HepG2 (cell line): ENCODE data around the gene CTNNA1. TPM values are rescaled to one million over a fixed set of nuclear protein-coding genes. Genes with fewer than 3 reads are reported as not detected.

Source experiments
- ATAC-seq: fragments of 200-7000 bp; cut with Tn5 transposase; 3 replicates; pipeline ENCODE4 v1.9.1; 2020; ENCODE audit warnings: mild to moderate bottlenecking, moderate library complexity
- BruUV-seq: library from RNA; stranded (reverse); fragments of 400-500 nt; replicated peaks from 2 replicates; lab custom pipeline; 2021; lab: Mats Ljungman, UMichigan
- CTCF ChIA-PET: fragments of 300-600 bp; formaldehyde crosslinking; extraction: SDS; loops from one replicate; lab custom pipeline; 2021; ENCODE audit warnings: low total read pairs, inconsistent platforms, low intra/inter-chr PET ratio; lab: Yijun Ruan, JAX
- POLR2A ChIA-PET: fragments of 350-600 bp; sonication (Branson Sonifier 250); formaldehyde crosslinking; loops from one replicate; lab custom pipeline; 2020; ENCODE audit warnings: antibody characterized with exemption, inconsistent platforms; lab: Yijun Ruan, JAX
- DNase-seq: peaks from one replicate; pipeline ENCODE4 v3.0.0-alpha.2; 2015; ENCODE audit warnings: low spot score
- FAIRE-seq: peaks from 3 replicates; lab custom pipeline; 2011; peaks lifted over from hg19 to GRCh38; lab: Jason Lieb, UNC
- H2AFZ ChIP-seq: one replicate; pipeline ENCODE4 v1.6.1; 2011; ENCODE audit warnings: low read length, inconsistent platforms
- H3K27ac ChIP-seq: fragments of 300-600 bp; 3 replicates; pipeline ENCODE4 v1.8.0; 2011; ENCODE audit warnings: mixed run types, mild to moderate bottlenecking, mixed read lengths, low read length, inconsistent platforms; ENCODE audit not compliant: insufficient read depth; ENCODE audit errors: extremely low read length
- H3K27me3 ChIP-seq, 2 experiments: fragments of 200-600 bp in 1 of 2; 2 replicates in 1 of 2; 3 replicates in 1 of 2; pipeline versions ENCODE4 v1.6.0 to v1.8.0; 2011; ENCODE audit warnings: low read length in 2 of 2, mild to moderate bottlenecking in 2 of 2, moderate library complexity in 2 of 2, inconsistent platforms in 1 of 2; ENCODE audit not compliant: insufficient read depth in 2 of 2, control insufficient read depth in 1 of 2
- H3K36me3 ChIP-seq, 2 experiments: fragments of 200-600 bp in 1 of 2; replicated peaks in 1 of 2; 2 replicates in 1 of 2; 3 replicates in 1 of 2; pipeline versions ENCODE4 v1.5.1 to v1.8.0; 2011; ENCODE audit warnings: low read length in 2 of 2, inconsistent platforms in 1 of 2; ENCODE audit not compliant: insufficient read depth in 2 of 2, control insufficient read depth in 1 of 2
- H3K4me1 ChIP-seq: 2 replicates; pipeline ENCODE4 v1.5.1; 2012; ENCODE audit warnings: low read length, inconsistent platforms; ENCODE audit not compliant: insufficient read depth
- H3K4me2 ChIP-seq: 2 replicates; pipeline ENCODE4 v1.6.0; 2011; ENCODE audit warnings: low read depth, low read length, inconsistent platforms
- H3K4me3 ChIP-seq, 3 experiments: fragments of 200-600 bp in 1 of 3; sonication (generic), shearing (Covaris generic) in 1 of 3; replicated peaks in 1 of 3; 2 replicates each; pipeline ENCODE4 v1.5.1; 2011 to 2016; ENCODE audit warnings: low read length in 3 of 3, inconsistent platforms in 2 of 3, low read depth in 2 of 3, mild to moderate bottlenecking in 2 of 3, control low read depth in 1 of 3, mixed read lengths in 1 of 3; ENCODE audit not compliant: insufficient read depth in 1 of 3
- H3K79me2 ChIP-seq: one replicate; pipeline ENCODE4 v1.6.1; 2011; ENCODE audit warnings: low read length, inconsistent platforms; ENCODE audit not compliant: insufficient read depth
- H3K9ac ChIP-seq: 2 replicates; pipeline ENCODE4 v1.6.0; 2011; ENCODE audit warnings: mild to moderate bottlenecking, low read depth, low read length, inconsistent platforms; ENCODE audit not compliant: insufficient read depth
- H3K9me3 ChIP-seq: 2 replicates; pipeline ENCODE4 v1.5.1; 2012; ENCODE audit warnings: mild to moderate bottlenecking, low read length
- H4K20me1 ChIP-seq: 2 replicates; pipeline ENCODE4 v1.6.0; 2011; ENCODE audit warnings: inconsistent platforms, mild to moderate bottlenecking, low read length, moderate library complexity; ENCODE audit not compliant: insufficient read depth
- BRF2 ChIP-seq: sonication (generic); formaldehyde crosslinking; IDR thresholded peaks from 2 replicates; pipeline ENCODE4 v1.8.1; 2022; ENCODE audit warnings: mild to moderate bottlenecking, missing genetic modification reagents
- DR1 ChIP-seq: sonication (generic); formaldehyde crosslinking; IDR thresholded peaks from 2 replicates; pipeline ENCODE4 v1.8.0; 2021; ENCODE audit warnings: mild to moderate bottlenecking, missing genetic modification reagents, inconsistent platforms
- KDM3A ChIP-seq: IDR thresholded peaks from 2 replicates; pipeline ENCODE4 v1.6.1; 2018; ENCODE audit warnings: low read depth, missing compliant biosample characterization
- PAXIP1 ChIP-seq: sonication (generic); formaldehyde crosslinking; conservative IDR thresholded peaks from 2 replicates; pipeline ENCODE4 v1.4.0; 2020; ENCODE audit warnings: mild to moderate bottlenecking, missing genetic modification reagents, moderate library complexity
- PHF20 ChIP-seq: sonication (generic); formaldehyde crosslinking; IDR thresholded peaks from 2 replicates; pipeline ENCODE4 v1.5.0; 2020; ENCODE audit warnings: mild to moderate bottlenecking, missing genetic modification reagents
- POLR2G ChIP-seq: fragments of 200-400 bp; formaldehyde crosslinking; IDR thresholded peaks from 2 replicates; pipeline ENCODE4 v1.6.1; 2018; ENCODE audit warnings: mild to moderate bottlenecking, low read depth, low read length, moderate library complexity
- RAD51 ChIP-seq: fragments of 450-650 bp; IDR thresholded peaks from 2 replicates; pipeline ENCODE4 v1.6.1; 2016; ENCODE audit warnings: borderline replicate concordance
- SIN3B ChIP-seq: fragments of 150-350 bp; IDR thresholded peaks from 2 replicates; pipeline ENCODE4 v1.6.1; 2014; ENCODE audit warnings: low read length
- SOX13 ChIP-seq, 3 experiments: fragments of 450-650 bp in 1 of 3; sonication (generic) in 1 of 3; formaldehyde crosslinking in 1 of 3; IDR thresholded peaks in 2 of 3; conservative IDR thresholded peaks in 1 of 3; 2 replicates each; pipeline versions ENCODE4 v1.5.0 to v1.6.1; 2016 to 2020; ENCODE audit warnings: antibody characterized with exemption in 1 of 3, mild to moderate bottlenecking in 1 of 3, missing compliant biosample characterization in 1 of 3, missing genetic modification reagents in 1 of 3, moderate library complexity in 1 of 3
- SP5 ChIP-seq: IDR thresholded peaks from 2 replicates; pipeline ENCODE4 v1.6.1; 2016; ENCODE audit warnings: low read depth, borderline replicate concordance
- TEAD2 ChIP-seq: sonication (generic); formaldehyde crosslinking; IDR thresholded peaks from 2 replicates; pipeline ENCODE4 v1.9.0; 2021; ENCODE audit warnings: missing genetic modification reagents
- U2AF1 ChIP-seq: fragments of 200-400 bp; formaldehyde crosslinking; optimal IDR thresholded peaks from 2 replicates; pipeline ENCODE3; 2017; ENCODE audit warnings: mild to moderate bottlenecking, low read depth, low read length
- ZFX ChIP-seq: sonication (generic); formaldehyde crosslinking; IDR thresholded peaks from 2 replicates; pipeline ENCODE4 v1.4.0; 2020; ENCODE audit warnings: mild to moderate bottlenecking, low read depth, missing genetic modification reagents, moderate library complexity
- ZMYM3 ChIP-seq: sonication (generic); formaldehyde crosslinking; IDR thresholded peaks from 2 replicates; pipeline ENCODE4 v1.5.1; 2020; ENCODE audit warnings: mild to moderate bottlenecking, missing genetic modification reagents
- ZNF577 ChIP-seq: sonication (generic); formaldehyde crosslinking; IDR thresholded peaks from 2 replicates; pipeline ENCODE4 v1.4.0; 2020; ENCODE audit warnings: mild to moderate bottlenecking, low read depth, missing genetic modification reagents, borderline replicate concordance
- ZNF589 ChIP-seq: sonication (generic); formaldehyde crosslinking; conservative IDR thresholded peaks from 2 replicates; pipeline ENCODE4 v1.8.0; 2022; ENCODE audit warnings: mild to moderate bottlenecking, moderate library complexity, missing genetic modification reagents
- ZNF724P ChIP-seq: sonication (generic); formaldehyde crosslinking; IDR thresholded peaks from 2 replicates; pipeline ENCODE4 v1.8.0; 2022; ENCODE audit warnings: missing genetic modification reagents, borderline replicate concordance
- ZNF775 ChIP-seq: sonication (generic); formaldehyde crosslinking; IDR thresholded peaks from 2 replicates; pipeline ENCODE4 v1.4.0; 2020; ENCODE audit warnings: missing genetic modification reagents, mild to moderate bottlenecking, moderate library complexity, borderline replicate concordance
- WGBS: methylation state at CpG from one replicate; pipeline ENCODE4 v1.1.6; 2017; ENCODE audit warnings: low lambda C conversion rate; 5-methylcytosine and 5-hydroxymethylcytosine counted together
- in situ Hi-C: cut with HindIII; loops from 2 replicates; pipeline ENCODE4 v1.10.0; 2017; ENCODE audit warnings: low pct_unique_long_range_greater_than_20kb; ENCODE audit not compliant: extremely low pct_ligation_motif_present
- intact Hi-C: fragments of 100-400 bp; cut with micrococcal nuclease; formaldehyde crosslinking; loops from one replicate; pipeline ENCODE4 v1.10.0; 2022; ENCODE audit not compliant: unreplicated experiment
- polyA plus RNA-seq, 8 experiments: library from polyadenylated mRNA; depleted of rRNA in 3 of 8; stranded (reverse) in 7 of 8; unstranded in 1 of 8; fragments of >200 nt; fragmentation: Illumina TruSeq in 4 of 8; extraction: Trizol in 4 of 8; gene quantifications; 2 replicates each; pipeline versions ENCODE4 v1.2.1 to v1.2.3, GENCODE V29; 2011 to 2016; ENCODE audit warnings: low read depth in 4 of 8, missing spikeins in 1 of 8, mixed read lengths in 1 of 8; ENCODE audit not compliant: insufficient read depth in 1 of 8
- total RNA-seq, 5 experiments: library from RNA; depleted of rRNA; stranded (reverse); fragments of >200 nt; fragmentation: Illumina TruSeq; extraction: Trizol; gene quantifications; 2 replicates each; pipeline ENCODE4 v1.2.3, GENCODE V29; 2016; ENCODE audit warnings: low read depth in 1 of 5

The CTNNA1 gene
- total and polyA plus RNA-seq, 2 of the 13 experiments (the other 11 are each of a cell fraction or from before 2014, with no cell fraction given), result 66.8 to 162 TPM

- TF ChIP-seq SP5 (no peak), BRF2 (CRISPR knock-in tag) (no peak), DR1 (no peak), ZNF775 (CRISPR knock-in tag) (no peak), SIN3B (no peak), ZNF589 (CRISPR knock-in tag) (no peak), TEAD2 (CRISPR knock-in tag) (no peak), KDM3A (CRISPR knock-in tag) (no peak), ZNF724P (CRISPR knock-in tag) (no peak)
Measured at GRCh38 chr5:138962614-138963370, 209.6 kb downstream of the CTNNA1 start (continued).

GRCh38 chr5:138963763-138964371, 210.6 kb downstream of the CTNNA1 start:
- H4K20me1 ChIP-seq, result no peaks in the 10 kb centered on the region
- ATAC-seq (peak; percentile 78), DNase-seq (peak; percentile 58), FAIRE-seq (peak; percentile 85)
- H3K4me2 ChIP-seq, result peak overlapping the region; percentile 66
- H3K27ac ChIP-seq, result peak overlapping the region; percentile 81
- ChIA-PET CTCF (no interaction called here), POLR2A (interaction anchor here (1.0 to 3.1 kb wide), 6 partner anchors 10 to 388 kb away, joined by 3 to 25 read pairs (median 4); partner anchors contain the start of genes HSPA9 and SIL1)
- intact Hi-C loops, result no loop called here
- BruUV-seq, result no TSS peak
- no peaks in the 10 kb centered on the region for H3K36me3 ChIP-seq
- no peaks in the 10 kb centered on the region for H3K27me3 ChIP-seq
- H3K79me2 ChIP-seq, result no peaks in the 10 kb centered on the region
- peaks cover 60% of the 10 kb centered on the region for H3K4me1 ChIP-seq
- no peaks in the 10 kb centered on the region for H3K9me3 ChIP-seq
- in situ Hi-C loops, result loop anchor here (25.0 kb wide), 1 partner anchor 298 kb away; no protein-coding TSS in a partner anchor
- 18% methylated on average over 8 of the region's 13 CpGs for WGBS
- H3K4me3 ChIP-seq, result peak overlapping the region in 1 of 3 experiments; percentile 29; a peak in 1 of 6 replicates
- H2AFZ ChIP-seq, result no peak overlapping the region
- peak overlapping the region; percentile 37; the same call in 1 of the 2 replicates for H3K9ac ChIP-seq
- TF ChIP-seq PHF20 (no peak), POLR2G (no peak), ZNF577 (no peak), ZMYM3 (CRISPR knock-in tag) (0 out of 2 replicates have a peak, but pooled peaks have one; percentile 19), PAXIP1 (CRISPR knock-in tag) (peak; percentile 34; the same call in 1 of the 2 replicates), ZFX (CRISPR knock-in tag) (peak; percentile 37; the same call in 1 of the 2 replicates), SOX13 (IDR thresholded peaks at IDR 0.05) (0 out of 2 replicates have a peak, but pooled peaks have one; percentile 11), SOX13 (CRISPR knock-in tag; conservative IDR thresholded peaks at IDR 0.05 in 1 of 2, IDR thresholded peaks at IDR 0.05 in 1 of 2) (peak in 1 of 2 experiments; percentile 68; a peak in 2 of 4 replicates), U2AF1 (no peak), RAD51 (no peak)
